Loucy (cell line): ENCODE data around the gene MAN1A2.

ENCODE experiments used
- H2AFZ ChIP-seq: fragments of 200-600 bp; sonication (generic); 2 replicates; pipeline ENCODE4 v1.6.0; 2016; ENCODE audit warnings: antibody characterized with exemption, mild to moderate bottlenecking, low read length, moderate library complexity
- H3F3A ChIP-seq: fragments of 200-600 bp; 2 replicates; pipeline ENCODE4 v1.6.0; 2016; ENCODE audit warnings: antibody characterized with exemption, low read depth, mild to moderate bottlenecking
- H3K27me3 ChIP-seq: fragments of 200-600 bp; sonication (generic); 2 replicates; pipeline ENCODE4 v1.6.1; 2014; ENCODE audit warnings: low read length, mild to moderate bottlenecking; ENCODE audit not compliant: insufficient read depth, poor library complexity, severe bottlenecking
- H3K36me3 ChIP-seq: fragments of 200-600 bp; sonication (generic); 2 replicates; pipeline ENCODE4 v1.6.1; 2016; ENCODE audit warnings: low read length; ENCODE audit not compliant: insufficient read depth
- H3K4me1 ChIP-seq: fragments of 200-600 bp; sonication (generic); 2 replicates; pipeline ENCODE4 v1.5.1; 2014; ENCODE audit warnings: low read length, mild to moderate bottlenecking; ENCODE audit not compliant: insufficient read depth, poor library complexity, severe bottlenecking
- H3K4me2 ChIP-seq: fragments of 200-600 bp; sonication (generic); 2 replicates; pipeline ENCODE4 v1.6.0; 2014; ENCODE audit warnings: antibody characterized with exemption, low read length, low read depth, mild to moderate bottlenecking; ENCODE audit not compliant: poor library complexity, severe bottlenecking
- H3K4me3 ChIP-seq: fragments of 200-600 bp; sonication (generic); 2 replicates; pipeline ENCODE4 v1.5.1; 2014; ENCODE audit warnings: low read length, mild to moderate bottlenecking, mixed read lengths; ENCODE audit not compliant: poor library complexity, severe bottlenecking
- H3K79me2 ChIP-seq: fragments of 200-600 bp; sonication (generic); 2 replicates; pipeline ENCODE4 v1.6.1; 2014; ENCODE audit warnings: low read length; ENCODE audit not compliant: insufficient read depth
- H3K9ac ChIP-seq: fragments of 200-600 bp; sonication (generic); 2 replicates; pipeline ENCODE4 v1.6.0; 2014; ENCODE audit warnings: mild to moderate bottlenecking, low read depth, low read length, moderate library complexity; ENCODE audit not compliant: poor library complexity, severe bottlenecking
- H3K9me2 ChIP-seq: fragments of 200-600 bp; sonication (generic); replicated peaks from 2 replicates; pipeline ENCODE4 v1.6.1; 2016; ENCODE audit warnings: low read depth, low read length, mixed read lengths
- H3K9me3 ChIP-seq: fragments of 200-600 bp; sonication (generic); 2 replicates; pipeline ENCODE4 v1.6.1; 2014; ENCODE audit warnings: mild to moderate bottlenecking, antibody characterized with exemption, low read length, low read depth; ENCODE audit not compliant: insufficient read depth
- H4K20me1 ChIP-seq: fragments of 200-600 bp; sonication (generic); 2 replicates; pipeline ENCODE4 v1.6.0; 2014; ENCODE audit warnings: antibody characterized with exemption, low read length, mild to moderate bottlenecking; ENCODE audit not compliant: insufficient read depth, poor library complexity, severe bottlenecking
- EZH2phosphoT487 ChIP-seq: fragments of 200-600 bp; IDR thresholded peaks from 2 replicates; pipeline ENCODE4 v1.6.1; 2018; ENCODE audit warnings: antibody characterized with exemption, mild to moderate bottlenecking, moderate library complexity, borderline replicate concordance
- TF ChIP-seq, protein P1 (sequence below): fragments of 200-600 bp; sonication (generic); conservative IDR thresholded peaks from 2 replicates; pipeline ENCODE4 v1.5.1; 2014; ENCODE audit warnings: mild to moderate bottlenecking, antibody characterized with exemption, low read length

Gene MAN1A2

DNA sequence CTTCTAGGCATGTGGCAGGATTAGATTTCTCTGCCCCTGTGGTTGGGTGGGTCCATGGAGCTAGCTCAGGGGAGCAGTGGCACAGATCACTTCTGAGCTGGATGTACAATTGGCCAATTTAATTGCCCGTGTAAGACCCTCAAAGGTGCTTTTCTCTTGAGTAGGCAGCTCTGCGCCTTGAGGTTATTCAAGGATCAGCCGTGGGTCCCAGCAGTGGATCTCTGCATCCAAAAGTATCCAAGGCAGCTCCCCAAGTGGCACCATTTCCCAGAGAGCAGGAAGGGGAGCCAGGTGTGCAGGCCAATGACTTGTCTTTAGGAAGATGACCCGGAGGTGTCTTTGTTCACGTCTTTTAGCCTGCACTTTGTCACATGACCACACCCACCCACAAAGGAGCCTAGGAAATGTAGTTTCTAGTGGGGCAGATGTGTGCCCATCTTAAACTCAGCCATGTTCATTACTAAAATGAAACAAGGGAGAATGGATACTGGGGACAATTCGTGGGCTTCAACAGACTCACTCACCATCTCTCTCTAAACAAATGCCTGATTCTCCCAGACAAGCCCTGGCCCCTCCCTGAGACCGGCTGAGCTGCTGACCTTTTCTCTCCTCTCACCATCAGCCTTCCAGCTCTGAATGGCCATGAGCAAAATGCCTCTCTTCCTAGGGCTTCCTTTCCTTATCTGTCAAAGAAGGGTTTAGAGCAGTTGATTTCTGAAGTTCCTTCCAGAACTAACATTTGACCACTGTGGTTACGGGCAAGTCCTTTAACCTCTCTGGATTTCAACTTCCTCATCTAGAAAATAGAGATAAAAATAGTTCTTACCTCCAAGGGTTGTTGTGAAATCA, 197.2 kb downstream of the MAN1A2 start:
- Histone ChIP-seq H3F3A (no peaks in the 10 kb centered on the region), H3K9me3 (no peaks in the 10 kb centered on the region), H4K20me1 (no peaks in the 10 kb centered on the region), H2AFZ (no peak overlapping the region), H3K9me2 (no peaks in the 10 kb centered on the region), H3K4me1 (peaks cover 3% of the 10 kb centered on the region), H3K36me3 (no peaks in the 10 kb centered on the region), H3K4me3 (no peak overlapping the region), H3K79me2 (no peaks in the 10 kb centered on the region), H3K4me2 (no peak overlapping the region), H3K9ac (no peak overlapping the region), H3K27me3 (no peaks in the 10 kb centered on the region)
- TF ChIP-seq EZH2phosphoT487, result no peak
- TF ChIP-seq, protein P1, sequence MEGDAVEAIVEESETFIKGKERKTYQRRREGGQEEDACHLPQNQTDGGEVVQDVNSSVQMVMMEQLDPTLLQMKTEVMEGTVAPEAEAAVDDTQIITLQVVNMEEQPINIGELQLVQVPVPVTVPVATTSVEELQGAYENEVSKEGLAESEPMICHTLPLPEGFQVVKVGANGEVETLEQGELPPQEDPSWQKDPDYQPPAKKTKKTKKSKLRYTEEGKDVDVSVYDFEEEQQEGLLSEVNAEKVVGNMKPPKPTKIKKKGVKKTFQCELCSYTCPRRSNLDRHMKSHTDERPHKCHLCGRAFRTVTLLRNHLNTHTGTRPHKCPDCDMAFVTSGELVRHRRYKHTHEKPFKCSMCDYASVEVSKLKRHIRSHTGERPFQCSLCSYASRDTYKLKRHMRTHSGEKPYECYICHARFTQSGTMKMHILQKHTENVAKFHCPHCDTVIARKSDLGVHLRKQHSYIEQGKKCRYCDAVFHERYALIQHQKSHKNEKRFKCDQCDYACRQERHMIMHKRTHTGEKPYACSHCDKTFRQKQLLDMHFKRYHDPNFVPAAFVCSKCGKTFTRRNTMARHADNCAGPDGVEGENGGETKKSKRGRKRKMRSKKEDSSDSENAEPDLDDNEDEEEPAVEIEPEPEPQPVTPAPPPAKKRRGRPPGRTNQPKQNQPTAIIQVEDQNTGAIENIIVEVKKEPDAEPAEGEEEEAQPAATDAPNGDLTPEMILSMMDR, result no peak

DNA sequence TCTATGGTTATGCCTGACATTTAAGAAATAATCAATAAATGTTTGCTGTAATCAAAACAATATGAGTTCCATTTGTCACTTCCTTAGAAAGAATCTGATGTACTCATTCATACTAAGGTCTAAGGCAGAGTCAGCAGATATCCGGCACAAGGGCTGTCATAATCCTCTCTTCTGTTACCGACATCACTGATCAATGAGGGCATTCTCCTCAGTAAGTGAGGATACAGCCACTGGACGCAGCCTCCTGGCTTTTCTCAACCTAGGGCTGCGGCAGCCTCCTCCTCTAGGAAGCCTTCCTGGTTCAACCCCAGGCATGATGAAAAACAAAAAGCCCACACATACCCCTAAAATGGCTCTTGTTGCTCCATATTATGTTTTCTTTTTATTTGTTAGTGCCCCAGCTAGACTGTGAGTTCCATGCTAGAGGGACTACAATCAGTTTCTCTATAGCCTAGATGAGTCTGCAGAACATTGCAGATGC, 197.9 kb downstream of the MAN1A2 start:
- Histone ChIP-seq H3K9me2 (no peaks in the 10 kb centered on the region), H3K4me3 (no peak overlapping the region), H3K9ac (no peak overlapping the region), H3K36me3 (no peaks in the 10 kb centered on the region), H3K27me3 (no peaks in the 10 kb centered on the region), H2AFZ (no peak overlapping the region), H3K79me2 (no peaks in the 10 kb centered on the region), H3K4me2 (no peak overlapping the region), H3F3A (no peaks in the 10 kb centered on the region), H3K4me1 (peaks cover 3% of the 10 kb centered on the region), H3K9me3 (no peaks in the 10 kb centered on the region), H4K20me1 (no peaks in the 10 kb centered on the region)
- TF ChIP-seq EZH2phosphoT487, result no peak
- TF ChIP-seq, protein P1, result no peak

DNA sequence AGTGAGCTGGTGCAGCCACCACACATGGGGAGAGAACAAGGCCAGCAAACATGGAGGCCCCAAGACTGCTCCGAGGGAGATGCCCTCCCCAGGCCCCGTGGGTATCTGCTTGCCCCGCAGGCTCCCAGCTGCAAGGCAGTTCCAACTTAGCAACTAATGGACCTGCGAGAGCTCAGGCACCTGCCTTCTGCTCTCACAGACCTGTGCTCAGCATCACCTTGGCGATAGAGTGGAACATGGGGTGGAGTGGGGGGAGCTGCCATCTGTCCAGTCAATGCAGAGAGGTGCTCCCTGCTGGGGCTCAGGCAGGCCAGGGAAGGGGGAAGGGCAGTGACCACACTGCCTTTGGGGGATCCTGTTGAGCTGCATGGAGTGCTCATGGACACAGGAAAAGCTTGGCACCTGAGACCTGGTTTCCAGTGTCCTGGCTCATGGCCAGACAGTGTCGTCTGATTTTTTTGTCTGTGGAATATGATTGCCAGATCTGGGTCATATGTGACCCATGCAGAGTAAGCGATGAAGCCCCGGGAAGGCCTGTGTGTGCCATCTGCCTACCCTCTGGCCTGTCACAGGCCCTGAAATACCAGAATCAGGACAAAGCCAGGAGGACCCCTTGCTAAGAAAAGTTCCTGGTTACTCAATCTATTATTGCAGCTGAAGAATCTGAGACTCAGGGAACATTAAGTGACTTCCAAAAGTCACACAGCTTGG, 198.7 kb downstream of the MAN1A2 start:
- no peak overlapping the region for H3K9ac ChIP-seq
- no peak for TF ChIP-seq EZH2phosphoT487
- TF ChIP-seq, protein P1, result no peak
- no peaks in the 10 kb centered on the region for H4K20me1 ChIP-seq
- no peaks in the 10 kb centered on the region for H3K27me3 ChIP-seq
- no peaks in the 10 kb centered on the region for H3F3A ChIP-seq
- no peaks in the 10 kb centered on the region for H3K79me2 ChIP-seq
- no peak overlapping the region for H3K4me3 ChIP-seq
- H3K4me1 ChIP-seq, result peaks cover 3% of the 10 kb centered on the region
- no peaks in the 10 kb centered on the region for H3K9me2 ChIP-seq
- H2AFZ ChIP-seq, result no peak overlapping the region
- H3K4me2 ChIP-seq, result no peak overlapping the region
- H3K9me3 ChIP-seq, result no peaks in the 10 kb centered on the region
- no peaks in the 10 kb centered on the region for H3K36me3 ChIP-seq
